Endothelial cell (in vitro differentiated cells): ENCODE results near the gene COL11A2. TPM values are rescaled to one million over a fixed set of nuclear protein-coding genes. Genes with fewer than 3 reads are reported as not detected.

Experiments used
- DNase-seq: peaks from one replicate; pipeline ENCODE4 v3.0.0; 2021; ENCODE audit warnings: low spot score
- H3K27ac Mint-ChIP-seq: one replicate; pipeline ENCODE4 v1.8.0; 2021; ENCODE audit warnings: mixed read lengths, inconsistent platforms; ENCODE audit not compliant: unreplicated experiment
- H3K27me3 Mint-ChIP-seq: one replicate; pipeline ENCODE4 v1.8.0; 2021; ENCODE audit warnings: mild to moderate bottlenecking, moderate library complexity, mixed read lengths, inconsistent platforms; ENCODE audit not compliant: unreplicated experiment
- H3K36me3 Mint-ChIP-seq: one replicate; pipeline ENCODE4 v1.8.0; 2021; ENCODE audit warnings: mild to moderate bottlenecking, low read depth, mixed read lengths, inconsistent platforms; ENCODE audit not compliant: unreplicated experiment
- H3K4me1 Mint-ChIP-seq: one replicate; pipeline ENCODE4 v1.8.0; 2021; ENCODE audit warnings: mild to moderate bottlenecking, mixed read lengths, inconsistent platforms; ENCODE audit not compliant: unreplicated experiment
- H3K4me3 Mint-ChIP-seq: one replicate; pipeline ENCODE4 v1.8.0; 2021; ENCODE audit warnings: mild to moderate bottlenecking, mixed read lengths, inconsistent platforms; ENCODE audit not compliant: unreplicated experiment
- H3K9me3 Mint-ChIP-seq: one replicate; pipeline ENCODE4 v1.8.0; 2021; ENCODE audit warnings: mixed read lengths, inconsistent platforms; ENCODE audit not compliant: unreplicated experiment
- CTCF ChIP-seq: fragments of 200-600 bp; sonication (generic); IDR thresholded peaks from one replicate; pipeline ENCODE4 v1.5.0; 2021; ENCODE audit warnings: antibody characterized with exemption; ENCODE audit not compliant: unreplicated experiment
- total RNA-seq: library from RNA; stranded (reverse); fragmentation: NEBNext Ultra II Directional; extraction: Animal tissue kit (Norgen Biotek cat#: 25700); gene quantifications from one replicate; pipeline ENCODE4 v1.2.1, GENCODE V29; 2021; ENCODE audit not compliant: unreplicated experiment

Gene COL11A2
- total RNA-seq, 1 donor from 2014 or later: 127 TPM

- no peak for TF ChIP-seq CTCF
- peaks cover 14% of the 10 kb centered on the region for H3K27me3 Mint-ChIP-seq
- peaks cover 54% of the 10 kb centered on the region for H3K36me3 Mint-ChIP-seq
- H3K9me3 Mint-ChIP-seq: no peaks in the 10 kb centered on the region
- H3K27ac Mint-ChIP-seq: peak overlapping the region; percentile 99
- peak overlapping the region; percentile 73 for H3K4me3 Mint-ChIP-seq
- no peak for DNase-seq
- peaks cover 32% of the 10 kb centered on the region for H3K4me1 Mint-ChIP-seq
These were observed 9.1 kb downstream of the COL11A2 start for GRCh38 chr6:33183071-33183683.

GRCh38 chr6:33181141-33181540 is 11.1 kb downstream of the COL11A2 start:
- Mint-ChIP-seq H3K4me3 (peak overlapping the region; percentile 9), H3K9me3 (no peaks in the 10 kb centered on the region), H3K27ac (no peak overlapping the region), H3K4me1 (peaks cover 32% of the 10 kb centered on the region), H3K27me3 (peaks cover 13% of the 10 kb centered on the region), H3K36me3 (peaks cover 42% of the 10 kb centered on the region)
- no peak for DNase-seq
- no peak for TF ChIP-seq CTCF

- Mint-ChIP-seq H3K27me3 (peaks cover 17% of the 10 kb centered on the region), H3K9me3 (no peaks in the 10 kb centered on the region), H3K27ac (no peak overlapping the region), H3K36me3 (peaks cover 42% of the 10 kb centered on the region), H3K4me3 (peak overlapping the region; percentile 63), H3K4me1 (peaks cover 20% of the 10 kb centered on the region)
- DNase-seq: no peak
- TF ChIP-seq CTCF: no peak
These were observed 13.4 kb downstream of the COL11A2 start for GRCh38 chr6:33178755-33179475.

- no peak for DNase-seq
- Mint-ChIP-seq H3K9me3 (no peaks in the 10 kb centered on the region), H3K27me3 (peaks cover 15% of the 10 kb centered on the region), H3K4me3 (peak overlapping the region; percentile 83), H3K4me1 (peaks cover 9% of the 10 kb centered on the region), H3K27ac (no peak overlapping the region), H3K36me3 (peaks cover 31% of the 10 kb centered on the region)
- no peak for TF ChIP-seq CTCF
These were observed 14.5 kb downstream of the COL11A2 start for GRCh38 chr6:33177552-33178446.
